Osteocyte (in vitro differentiated cells): ENCODE data around the gene SLC25A31. TPM values are rescaled to one million over a fixed set of nuclear protein-coding genes. Genes with fewer than 3 reads are reported as not detected.

Experiments
- DNase-seq: peaks from one replicate; pipeline ENCODE4 v3.0.0; 2021; ENCODE audit warnings: mixed read lengths; ENCODE audit not compliant: unreplicated experiment; ENCODE audit errors: extremely low spot score
- H3K27ac Mint-ChIP-seq: one replicate; pipeline ENCODE4 v1.8.0; 2021; ENCODE audit warnings: mild to moderate bottlenecking, mixed read lengths; ENCODE audit not compliant: unreplicated experiment
- H3K27me3 Mint-ChIP-seq: one replicate; pipeline ENCODE4 v1.8.0; 2021; ENCODE audit warnings: mixed read lengths; ENCODE audit not compliant: unreplicated experiment
- H3K36me3 Mint-ChIP-seq: one replicate; pipeline ENCODE4 v1.8.0; 2021; ENCODE audit warnings: mixed read lengths; ENCODE audit not compliant: unreplicated experiment
- H3K4me1 Mint-ChIP-seq: one replicate; pipeline ENCODE4 v1.8.0; 2021; ENCODE audit warnings: mixed read lengths; ENCODE audit not compliant: unreplicated experiment
- H3K4me3 Mint-ChIP-seq: one replicate; pipeline ENCODE4 v1.8.0; 2021; ENCODE audit warnings: mild to moderate bottlenecking, moderate library complexity, mixed read lengths; ENCODE audit not compliant: unreplicated experiment
- H3K9me3 Mint-ChIP-seq: one replicate; pipeline ENCODE4 v1.8.0; 2021; ENCODE audit warnings: mixed read lengths; ENCODE audit not compliant: unreplicated experiment
- total RNA-seq: library from RNA; stranded (reverse); gene quantifications from 2 replicates; pipeline ENCODE4 v1.2.1, GENCODE V29; 2021
- TF ChIP-seq, protein P1 (sequence below): fragments of 200-600 bp; sonication (generic); IDR thresholded peaks from 2 replicates; pipeline ENCODE4 v1.5.0; 2021; ENCODE audit warnings: antibody characterized with exemption, mild to moderate bottlenecking, moderate library complexity

The SLC25A31 gene
- total RNA-seq, 1 donor from 2014 or later: not detected

GRCh38 chr4:127737295-127737694 lies 7.1 kb downstream of the SLC25A31 start:
- no peak overlapping the region for H3K4me3 Mint-ChIP-seq
- H3K9me3 Mint-ChIP-seq: peaks cover 14% of the 10 kb centered on the region
- H3K4me1 Mint-ChIP-seq: no peaks in the 10 kb centered on the region
- no peak overlapping the region for H3K27ac Mint-ChIP-seq
- H3K36me3 Mint-ChIP-seq: no peaks in the 10 kb centered on the region
- no peak for DNase-seq
- TF ChIP-seq, protein P1, sequence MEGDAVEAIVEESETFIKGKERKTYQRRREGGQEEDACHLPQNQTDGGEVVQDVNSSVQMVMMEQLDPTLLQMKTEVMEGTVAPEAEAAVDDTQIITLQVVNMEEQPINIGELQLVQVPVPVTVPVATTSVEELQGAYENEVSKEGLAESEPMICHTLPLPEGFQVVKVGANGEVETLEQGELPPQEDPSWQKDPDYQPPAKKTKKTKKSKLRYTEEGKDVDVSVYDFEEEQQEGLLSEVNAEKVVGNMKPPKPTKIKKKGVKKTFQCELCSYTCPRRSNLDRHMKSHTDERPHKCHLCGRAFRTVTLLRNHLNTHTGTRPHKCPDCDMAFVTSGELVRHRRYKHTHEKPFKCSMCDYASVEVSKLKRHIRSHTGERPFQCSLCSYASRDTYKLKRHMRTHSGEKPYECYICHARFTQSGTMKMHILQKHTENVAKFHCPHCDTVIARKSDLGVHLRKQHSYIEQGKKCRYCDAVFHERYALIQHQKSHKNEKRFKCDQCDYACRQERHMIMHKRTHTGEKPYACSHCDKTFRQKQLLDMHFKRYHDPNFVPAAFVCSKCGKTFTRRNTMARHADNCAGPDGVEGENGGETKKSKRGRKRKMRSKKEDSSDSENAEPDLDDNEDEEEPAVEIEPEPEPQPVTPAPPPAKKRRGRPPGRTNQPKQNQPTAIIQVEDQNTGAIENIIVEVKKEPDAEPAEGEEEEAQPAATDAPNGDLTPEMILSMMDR: no peak
- peaks cover 20% of the 10 kb centered on the region for H3K27me3 Mint-ChIP-seq

DNA sequence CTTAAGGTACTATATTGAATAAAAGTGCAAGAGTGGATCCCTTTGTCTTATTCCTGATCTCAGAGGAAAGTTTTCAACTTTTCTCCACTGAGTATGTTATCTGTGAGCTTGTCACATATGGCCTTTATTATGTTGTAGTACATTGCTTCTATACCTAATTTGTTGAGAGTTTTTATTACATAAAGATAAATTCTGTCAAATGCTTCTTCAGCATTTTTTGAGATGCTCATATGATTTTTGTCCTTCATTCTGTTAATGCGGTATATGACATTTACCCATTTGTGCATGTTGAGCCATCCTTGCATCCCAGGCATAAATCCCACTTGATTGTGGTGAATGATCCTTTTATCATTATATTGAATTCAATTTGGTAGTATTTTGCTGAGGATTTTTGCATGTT lies 11.0 kb downstream of the SLC25A31 start:
- H3K4me1 Mint-ChIP-seq: no peaks in the 10 kb centered on the region
- peaks cover 31% of the 10 kb centered on the region for H3K27me3 Mint-ChIP-seq
- TF ChIP-seq, protein P1: no peak
- no peaks in the 10 kb centered on the region for H3K36me3 Mint-ChIP-seq
- DNase-seq: no peak
- peaks cover 18% of the 10 kb centered on the region for H3K9me3 Mint-ChIP-seq
- no peak overlapping the region for H3K4me3 Mint-ChIP-seq
- H3K27ac Mint-ChIP-seq: no peak overlapping the region

DNA sequence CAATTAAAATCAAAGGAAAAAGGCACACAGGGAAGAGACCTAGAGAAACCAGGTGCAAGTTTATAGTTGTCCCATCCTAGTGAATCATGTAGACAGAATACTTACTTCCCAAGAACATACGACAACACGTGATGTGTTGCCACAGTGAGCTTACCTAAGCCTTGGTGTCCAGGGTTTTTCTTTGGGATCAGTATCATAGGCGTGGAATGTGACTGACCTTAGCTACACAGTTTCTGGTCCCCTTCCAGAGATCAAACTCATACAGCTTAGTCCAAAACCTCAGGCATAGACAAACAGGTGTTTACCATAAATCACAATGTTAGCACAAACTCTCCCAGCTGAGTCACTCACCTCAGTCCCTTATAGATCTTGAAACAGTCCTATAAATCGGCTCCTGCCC lies 17.7 kb downstream of the SLC25A31 start:
- TF ChIP-seq, protein P1: no peak
- no peaks in the 10 kb centered on the region for H3K4me1 Mint-ChIP-seq
- H3K27me3 Mint-ChIP-seq: peaks cover 36% of the 10 kb centered on the region
- no peak overlapping the region for H3K27ac Mint-ChIP-seq
- H3K4me3 Mint-ChIP-seq: no peak overlapping the region
- no peak for DNase-seq
- peaks cover 28% of the 10 kb centered on the region for H3K9me3 Mint-ChIP-seq
- H3K36me3 Mint-ChIP-seq: no peaks in the 10 kb centered on the region

DNA sequence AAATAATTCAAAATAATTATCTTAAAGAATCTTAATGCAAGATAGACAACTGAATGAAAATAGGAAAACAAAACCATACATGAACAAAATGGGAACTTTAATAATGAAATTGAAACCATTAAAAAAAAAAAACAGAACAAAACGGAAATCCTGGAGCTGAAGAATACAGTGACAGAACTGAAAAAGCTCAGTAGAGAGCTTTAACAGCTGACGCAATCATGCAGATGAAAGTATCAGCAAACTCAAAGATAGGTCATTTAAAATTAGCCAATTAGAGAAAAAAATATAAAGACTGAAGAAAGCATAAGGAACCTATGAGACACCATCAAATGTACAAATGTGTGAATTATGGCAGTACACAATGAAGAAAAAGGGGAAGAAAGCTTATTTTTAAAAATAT lies 18.8 kb downstream of the SLC25A31 start:
- Mint-ChIP-seq H3K9me3 (peaks cover 29% of the 10 kb centered on the region), H3K27me3 (peaks cover 46% of the 10 kb centered on the region), H3K4me3 (no peak overlapping the region), H3K27ac (no peak overlapping the region), H3K4me1 (no peaks in the 10 kb centered on the region), H3K36me3 (no peaks in the 10 kb centered on the region)
- TF ChIP-seq, protein P1: no peak
- DNase-seq: no peak

DNA sequence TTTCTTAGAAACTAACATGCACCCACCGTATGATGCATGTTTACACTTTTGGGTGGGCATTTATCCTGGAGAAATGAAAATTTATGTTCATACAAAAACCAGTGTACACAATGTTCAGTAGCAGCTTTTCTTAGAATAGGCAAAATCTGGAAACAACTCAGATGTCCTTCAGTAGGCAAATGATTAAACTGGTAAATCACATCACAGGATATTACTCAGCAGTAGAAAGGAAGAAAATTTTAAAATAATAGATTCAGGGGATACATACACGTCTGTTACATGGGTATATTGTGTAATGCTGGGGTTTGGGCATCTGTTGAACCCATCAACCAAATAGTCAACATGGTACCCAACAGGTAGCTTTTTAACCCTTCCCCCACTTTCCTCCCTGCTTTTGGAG lies 26.7 kb downstream of the SLC25A31 start:
- TF ChIP-seq, protein P1: no peak
- Mint-ChIP-seq H3K36me3 (peaks cover 1% of the 10 kb centered on the region), H3K27me3 (peaks cover 25% of the 10 kb centered on the region), H3K4me1 (no peaks in the 10 kb centered on the region), H3K4me3 (no peak overlapping the region), H3K27ac (no peak overlapping the region), H3K9me3 (peaks cover 24% of the 10 kb centered on the region)
- no peak for DNase-seq
